Activated CD4-positive, alpha-beta memory T cell treated with anti-CD3 and anti-CD28 coated beads for 36 hours (primary cell): ENCODE data around the gene ATP5MK. TPM values are rescaled to one million over a fixed set of nuclear protein-coding genes. Genes with fewer than 3 reads are reported as not detected.
"Not testable (repeated sequence)": the region's sequence is repeated elsewhere in the genome, so short reads cannot be mapped to it uniquely, and the experiment has no call there.

Source experiments
- CTCF ChIA-PET: fragments of 350-600 bp; sonication (Branson Sonifier 250); formaldehyde crosslinking; loops from one replicate; lab custom pipeline; 2021; ENCODE audit warnings: antibody characterized with exemption, inconsistent platforms; lab: Charles Lee
- POLR2A ChIA-PET: fragments of 350-600 bp; sonication (Branson Sonifier 250); formaldehyde crosslinking; loops from one replicate; lab custom pipeline; 2021; ENCODE audit warnings: antibody characterized with exemption; lab: Charles Lee
- DNase-seq: peaks from one replicate; pipeline ENCODE4 v3.0.0-alpha.2; 2020
- H3K27ac Mint-ChIP-seq: one replicate; pipeline ENCODE4 v1.8.0; 2021; ENCODE audit warnings: mixed read lengths
- H3K27me3 Mint-ChIP-seq: one replicate; pipeline ENCODE4 v1.8.0; 2021; ENCODE audit warnings: mixed read lengths
- H3K36me3 Mint-ChIP-seq: one replicate; pipeline ENCODE4 v1.8.0; 2021; ENCODE audit warnings: mixed read lengths
- H3K4me1 Mint-ChIP-seq: one replicate; pipeline ENCODE4 v1.8.0; 2021; ENCODE audit warnings: low read depth, mixed read lengths
- H3K4me3 Mint-ChIP-seq: one replicate; pipeline ENCODE4 v1.8.0; 2021; ENCODE audit warnings: mild to moderate bottlenecking, mixed read lengths
- H3K9me3 Mint-ChIP-seq: one replicate; pipeline ENCODE4 v1.8.0; 2021; ENCODE audit warnings: mixed read lengths
- intact Hi-C: fragments of 100-400 bp; cut with micrococcal nuclease; formaldehyde crosslinking; loops from one replicate; pipeline ENCODE4 v1.15.1; 2023
- total RNA-seq, 2 experiments: library from RNA; stranded (reverse); gene quantifications; one replicate each; pipeline ENCODE4 v1.2.3, GENCODE V29; 2021

Gene ATP5MK
- total RNA-seq, 2 experiments from 2014 or later = 436 to 438 TPM

- no peaks in the 10 kb centered on the region for H3K27me3 Mint-ChIP-seq
- CTCF ChIA-PET = interaction anchor here (1.0 to 1.4 kb wide), 5 partner anchors 27 to 95 kb away, joined by 3 to 6 read pairs (median 3); no protein-coding TSS in a partner anchor
- H3K36me3 Mint-ChIP-seq = peaks cover 49% of the 10 kb centered on the region
- intact Hi-C loops = loop anchor here (1.0 to 5.0 kb wide), 3 partner anchors 27 to 477 kb away; partner anchors contain the start of gene CNNM2
- peak overlapping the region; percentile 95 for H3K4me3 Mint-ChIP-seq
- POLR2A ChIA-PET = interaction anchor here (1.2 to 1.7 kb wide), 4 partner anchors 8 to 203 kb away, joined by 4 to 12 read pairs (median 7); partner anchors contain the start of genes NT5C2, PCGF6 and TAF5
- H3K27ac Mint-ChIP-seq = peak overlapping the region; percentile 88
- no peak for DNase-seq
- H3K4me1 Mint-ChIP-seq = peaks cover 59% of the 10 kb centered on the region
- no peaks in the 10 kb centered on the region for H3K9me3 Mint-ChIP-seq
Observed at GRCh38 chr10:103395754-103396066, 565 bp downstream of the ATP5MK start.

GRCh38 chr10:103394180-103394579 is 2.1 kb downstream of the ATP5MK start:
- CTCF ChIA-PET = interaction anchor here (1.1 kb wide), 1 partner anchor 43 kb away, joined by 3 read pairs; the partner anchor contains the start of gene PCGF6
- H3K9me3 Mint-ChIP-seq = no peaks in the 10 kb centered on the region
- no peak overlapping the region for H3K4me3 Mint-ChIP-seq
- peaks cover 50% of the 10 kb centered on the region for H3K4me1 Mint-ChIP-seq
- no peaks in the 10 kb centered on the region for H3K27me3 Mint-ChIP-seq
- H3K36me3 Mint-ChIP-seq = peaks cover 38% of the 10 kb centered on the region
- DNase-seq = no peak
- no peak overlapping the region for H3K27ac Mint-ChIP-seq
- POLR2A ChIA-PET = no interaction called here
- intact Hi-C loops = no loop called here

GRCh38 chr10:103382769-103383168 is 13.5 kb downstream of the ATP5MK start:
- H3K4me1 Mint-ChIP-seq = no peaks in the 10 kb centered on the region
- no peak for DNase-seq
- intact Hi-C loops = no loop called here
- POLR2A ChIA-PET = no interaction called here
- H3K27ac Mint-ChIP-seq = no peak overlapping the region
- H3K27me3 Mint-ChIP-seq = no peaks in the 10 kb centered on the region
- no peaks in the 10 kb centered on the region for H3K9me3 Mint-ChIP-seq
- peaks cover 15% of the 10 kb centered on the region for H3K36me3 Mint-ChIP-seq
- CTCF ChIA-PET = interaction anchor here (1.2 to 1.3 kb wide), 2 partner anchors 49 to 100 kb away, joined by 3 read pairs; no protein-coding TSS in a partner anchor
- H3K4me3 Mint-ChIP-seq = no peak overlapping the region

- H3K4me1 Mint-ChIP-seq = peaks cover 10% of the 10 kb centered on the region
- peaks cover 22% of the 10 kb centered on the region for H3K36me3 Mint-ChIP-seq
- H3K27me3 Mint-ChIP-seq = no peaks in the 10 kb centered on the region
- no peak overlapping the region for H3K4me3 Mint-ChIP-seq
- no peak for DNase-seq
- ChIA-PET POLR2A (no interaction called here), CTCF (interaction anchor here (1.4 kb wide), 1 partner anchor 111 kb away, joined by 3 read pairs; no protein-coding TSS in a partner anchor)
- no peaks in the 10 kb centered on the region for H3K9me3 Mint-ChIP-seq
- intact Hi-C loops = no loop called here
- H3K27ac Mint-ChIP-seq = no peak overlapping the region
Observed at GRCh38 chr10:103374263-103374662, 22.0 kb downstream of the ATP5MK start.

- Mint-ChIP-seq H3K27ac (peak overlapping the region; percentile 44), H3K36me3 (peaks cover 22% of the 10 kb centered on the region), H3K4me1 (peaks cover 14% of the 10 kb centered on the region), H3K9me3 (no peaks in the 10 kb centered on the region), H3K27me3 (no peaks in the 10 kb centered on the region), H3K4me3 (no peak overlapping the region)
- POLR2A ChIA-PET = no interaction called here
- DNase-seq = no peak
- intact Hi-C loops = no loop called here
- CTCF ChIA-PET = interaction anchor here (1.4 kb wide), 1 partner anchor 112 kb away, joined by 3 read pairs; no protein-coding TSS in a partner anchor
Observed at GRCh38 chr10:103373544-103373943, 22.7 kb downstream of the ATP5MK start.

- intact Hi-C loops = loop anchor here (1.0 to 10.0 kb wide), 6 partner anchors 17 to 726 kb away; partner anchors contain the start of genes ATP5MK, BORCS7, NT5C2 and PCGF6
- Mint-ChIP-seq H3K27me3 (no peaks in the 10 kb centered on the region), H3K36me3 (peaks cover 2% of the 10 kb centered on the region), H3K9me3 (no peaks in the 10 kb centered on the region), H3K27ac (peak within 1 kb of the TSS; percentile 86), H3K4me3 (peak within 1 kb of the TSS; percentile 83), H3K4me1 (peaks cover 11% of the 10 kb centered on the region)
- CTCF ChIA-PET = interaction anchor here (0.6 to 1.0 kb wide), 4 partner anchors 28 to 450 kb away, joined by 3 read pairs; partner anchors contain the start of genes ATP5MK, CNNM2 and PDCD11
- peak; percentile 95 for DNase-seq
- POLR2A ChIA-PET = interaction anchor here (0.6 to 2.1 kb wide), 6 partner anchors 11 to 248 kb away, joined by 3 to 17 read pairs (median 3); partner anchors contain the start of genes ATP5MK, NEURL1, PCGF6 and PDCD11
Observed at GRCh38 chr10:103367782-103368518, 28.3 kb downstream of the ATP5MK start, which contains the start of gene TAF5. Gene TAF5, plus strand, starts transcription at chr10:103367976. Its CDS starts 14 bp downstream, at chr10:103367990.

- Mint-ChIP-seq H3K9me3 (no peaks in the 10 kb centered on the region), H3K4me3 (peak overlapping the region; percentile 82)
- CTCF ChIA-PET = interaction anchor here (0.6 to 1.0 kb wide), 3 partner anchors 28 to 449 kb away, joined by 3 to 5 read pairs (median 3); partner anchors contain the start of gene CNNM2
Observed at GRCh38 chr10:103367379-103367781, 28.9 kb downstream of the ATP5MK start.

GRCh38 chr10:103360791-103361190 is 35.5 kb downstream of the ATP5MK start:
- H3K4me3 Mint-ChIP-seq, H3K36me3 Mint-ChIP-seq, H3K4me1 Mint-ChIP-seq, H3K9me3 Mint-ChIP-seq, H3K27ac Mint-ChIP-seq, H3K27me3 Mint-ChIP-seq, POLR2A ChIA-PET, CTCF ChIA-PET: not testable (repeated sequence)
- intact Hi-C loops = loop anchor here (10.0 kb wide), 1 partner anchor 616 kb away; the partner anchor contains the start of gene WBP1L
- DNase-seq = peak; percentile 22

More at GRCh38 chr10:103367379-103367781, 28.9 kb downstream of the ATP5MK start:
- H3K4me1 Mint-ChIP-seq = peaks cover 11% of the 10 kb centered on the region
- peak overlapping the region; percentile 86 for H3K27ac Mint-ChIP-seq
- intact Hi-C loops = loop anchor here (1.0 to 10.0 kb wide), 4 partner anchors 16 to 725 kb away; partner anchors contain the start of genes BORCS7, PCGF6, TRIM8 and WBP1L
- H3K36me3 Mint-ChIP-seq = peaks cover 2% of the 10 kb centered on the region
- POLR2A ChIA-PET = interaction anchor here (0.6 to 2.1 kb wide), 3 partner anchors 10 to 28 kb away, joined by 3 to 17 read pairs (median 12); partner anchors contain the start of genes ATP5MK, PCGF6 and PDCD11
- no peaks in the 10 kb centered on the region for H3K27me3 Mint-ChIP-seq
- DNase-seq = no peak

- CTCF ChIA-PET, H3K4me3 Mint-ChIP-seq, H3K27me3 Mint-ChIP-seq, H3K27ac Mint-ChIP-seq, H3K36me3 Mint-ChIP-seq, DNase-seq, H3K9me3 Mint-ChIP-seq, intact Hi-C loops, POLR2A ChIA-PET, H3K4me1 Mint-ChIP-seq: not testable (repeated sequence)
Observed at GRCh38 chr10:103359493-103359892, 36.8 kb downstream of the ATP5MK start.

- intact Hi-C loops = no loop called here
- no peak overlapping the region for H3K4me3 Mint-ChIP-seq
- H3K9me3 Mint-ChIP-seq = no peaks in the 10 kb centered on the region
- H3K4me1 Mint-ChIP-seq = peaks cover 5% of the 10 kb centered on the region
- no peaks in the 10 kb centered on the region for H3K27me3 Mint-ChIP-seq
- no peaks in the 10 kb centered on the region for H3K36me3 Mint-ChIP-seq
- no peak overlapping the region for H3K27ac Mint-ChIP-seq
- CTCF ChIA-PET = interaction anchor here (0.7 to 1.1 kb wide), 2 partner anchors 22 to 520 kb away, joined by 3 read pairs; no protein-coding TSS in a partner anchor
- POLR2A ChIA-PET = no interaction called here
- DNase-seq = no peak
Observed at GRCh38 chr10:103355906-103356599, 40.2 kb downstream of the ATP5MK start.

- H3K4me1 Mint-ChIP-seq, H3K36me3 Mint-ChIP-seq, H3K27me3 Mint-ChIP-seq, H3K4me3 Mint-ChIP-seq, DNase-seq, CTCF ChIA-PET, H3K9me3 Mint-ChIP-seq, POLR2A ChIA-PET, intact Hi-C loops, H3K27ac Mint-ChIP-seq: not testable (repeated sequence)
Observed at GRCh38 chr10:103354567-103354966, 41.7 kb downstream of the ATP5MK start.
